Tongue (tissue), 2 donors: Measurements from ENCODE around the gene GREB1L. TPM values are rescaled to one million over a fixed set of nuclear protein-coding genes. Genes with fewer than 3 reads are reported as not detected.
"Not testable (repeated sequence)": the region's sequence is repeated elsewhere in the genome, so short reads cannot be mapped to it uniquely, and the experiment has no call there.

ENCODE experiments used
- DNase-seq: peaks from one replicate; pipeline ENCODE4 v3.0.0-alpha.2; 2015
- total RNA-seq: library from RNA; depleted of rRNA; stranded (reverse); fragments of >200 nt; gene quantifications from one replicate; pipeline ENCODE4 v1.2.3, GENCODE V29; 2014

The GREB1L gene
- total RNA-seq, 1 donor from 2014 or later, result 6.8 TPM

DNA sequence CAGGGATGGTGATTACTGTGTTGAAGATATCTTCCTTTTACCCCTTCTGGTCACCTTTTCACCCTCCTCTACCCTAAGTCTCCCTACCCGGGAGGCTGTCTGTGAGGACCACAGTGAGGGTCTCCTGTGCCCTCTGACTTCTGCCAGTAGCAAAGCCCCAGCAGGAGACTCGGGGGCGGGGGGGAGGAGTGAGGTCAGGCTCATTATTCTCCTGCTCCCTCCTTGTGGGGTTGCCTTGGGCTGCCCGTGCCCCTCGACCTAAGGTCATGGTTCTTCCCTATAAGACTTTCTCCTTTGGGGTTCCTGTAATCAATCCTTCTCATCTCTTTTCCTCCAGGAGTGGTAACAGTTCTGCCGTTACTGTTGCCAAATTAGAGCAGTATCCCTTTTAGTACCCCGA lies 65.5 kb downstream of the GREB1L start:
- DNase-seq, result no peak

DNA sequence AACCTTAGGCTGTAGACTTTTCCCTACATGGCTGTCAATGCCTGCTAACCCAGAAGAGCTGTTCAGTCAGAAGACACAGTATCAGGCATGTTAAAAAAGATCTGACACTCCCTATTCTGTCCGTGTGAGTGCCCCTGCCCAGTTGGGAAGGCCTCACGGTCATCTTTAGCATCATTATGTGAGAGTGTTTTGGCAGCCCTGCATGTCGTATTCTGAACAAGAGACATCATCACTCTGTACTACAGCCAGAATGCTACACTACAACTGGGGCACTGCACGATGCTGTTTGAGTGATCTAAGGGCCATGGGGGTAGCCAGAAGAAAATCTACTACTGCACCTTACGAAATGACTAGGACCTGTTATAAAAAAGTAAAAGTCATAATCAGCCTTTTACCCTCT lies 67.2 kb downstream of the GREB1L start:
- no peak for DNase-seq

DNA sequence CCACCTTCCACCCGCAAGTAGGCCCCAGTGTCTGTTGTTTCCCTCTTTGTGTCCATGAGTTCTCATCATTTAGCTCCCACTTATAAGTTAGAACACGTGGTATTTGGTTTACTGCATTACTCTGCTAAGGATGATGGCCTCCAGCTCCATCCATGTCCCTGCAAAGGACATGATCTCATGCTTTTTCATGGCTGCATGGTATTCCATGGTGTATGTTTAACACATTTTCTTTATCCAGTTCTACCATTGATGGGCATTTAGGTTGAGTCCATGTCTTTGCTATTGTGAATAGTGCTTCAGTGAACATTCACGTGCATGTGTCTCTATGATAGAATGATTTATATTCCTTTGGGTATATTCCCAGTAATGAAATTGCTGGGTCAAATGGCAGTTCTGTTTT lies 69.9 kb downstream of the GREB1L start:
- not testable (repeated sequence) for DNase-seq

DNA sequence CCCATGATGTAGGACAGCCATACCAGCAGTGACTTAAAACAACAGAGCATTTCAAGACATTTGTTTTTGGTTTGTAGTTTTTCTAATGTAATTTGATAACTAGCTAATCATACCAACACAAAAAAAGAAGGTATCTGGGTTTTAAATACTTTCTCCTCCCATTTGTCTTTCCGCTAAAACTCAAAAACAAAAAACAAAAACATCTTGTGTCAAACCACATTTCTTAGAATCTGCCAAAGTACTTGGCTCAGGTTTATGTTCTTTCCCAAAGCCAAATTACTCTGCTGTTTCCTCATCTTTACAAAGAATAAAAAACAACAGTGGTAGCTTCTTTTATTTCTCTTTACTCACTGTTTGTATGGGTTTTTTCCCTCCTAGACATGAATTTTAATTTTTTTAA lies 71.5 kb downstream of the GREB1L start:
- no peak for DNase-seq

DNA sequence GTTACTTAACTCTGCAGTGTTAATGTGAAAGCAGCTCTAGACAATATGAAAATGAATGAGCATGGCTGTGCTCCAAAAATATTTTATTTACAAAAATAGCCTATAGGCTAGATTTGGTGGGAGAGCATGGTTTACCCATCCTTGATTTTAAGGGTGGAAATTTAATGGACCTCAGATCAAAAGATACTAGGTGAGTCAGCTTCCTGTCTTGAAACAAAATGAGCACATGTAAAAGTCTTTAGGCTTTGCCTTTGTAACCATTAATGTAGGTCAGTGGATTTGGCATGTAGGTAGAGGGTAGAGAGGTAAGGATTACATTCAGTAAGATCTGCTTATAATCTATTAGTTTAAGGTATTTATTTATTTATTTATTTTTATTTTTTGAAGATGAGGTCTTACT lies 72.7 kb downstream of the GREB1L start:
- DNase-seq, result no peak

DNA sequence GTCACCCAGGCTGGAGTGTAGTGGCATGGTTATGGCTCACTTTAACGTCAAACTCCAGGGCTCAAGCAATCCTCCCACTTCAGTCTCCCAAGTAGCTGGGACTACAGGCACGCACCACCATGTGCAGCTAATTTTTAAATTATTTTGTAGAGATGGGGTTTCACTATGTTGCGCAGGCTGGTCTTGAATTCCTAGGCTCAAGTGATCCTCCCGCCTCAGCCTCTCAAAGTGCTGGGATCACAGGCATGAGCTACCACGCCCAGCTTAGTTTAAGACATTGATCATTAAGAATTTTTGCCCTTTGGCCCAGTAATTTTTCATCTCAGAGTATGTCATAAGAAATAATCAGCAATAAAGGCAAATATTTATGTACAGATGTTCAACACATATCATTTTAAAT lies 73.1 kb downstream of the GREB1L start:
- DNase-seq, result not testable (repeated sequence)

DNA sequence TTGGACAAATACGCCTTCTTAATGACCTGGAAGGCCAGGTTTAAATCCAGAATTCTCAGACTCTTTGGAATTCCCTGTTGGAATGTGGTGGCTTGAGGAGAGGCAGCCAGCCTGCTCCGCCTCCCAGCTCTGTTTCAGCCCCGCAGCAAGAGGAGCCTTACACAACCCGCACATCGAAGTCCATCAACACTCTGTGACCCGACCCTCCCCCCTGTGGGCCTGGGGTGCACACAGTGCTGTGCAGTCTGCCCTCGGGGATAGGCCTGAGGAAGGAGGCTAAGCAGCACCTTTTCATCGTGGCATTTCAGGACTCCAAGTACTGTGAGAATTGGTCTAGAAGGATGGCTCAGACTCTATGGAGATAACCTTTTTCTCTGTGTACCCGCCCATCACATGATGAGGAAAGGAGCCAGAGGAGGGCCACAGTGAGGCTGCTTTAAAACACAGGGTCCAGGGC lies 73.7 kb downstream of the GREB1L start:
- no peak for DNase-seq

DNA sequence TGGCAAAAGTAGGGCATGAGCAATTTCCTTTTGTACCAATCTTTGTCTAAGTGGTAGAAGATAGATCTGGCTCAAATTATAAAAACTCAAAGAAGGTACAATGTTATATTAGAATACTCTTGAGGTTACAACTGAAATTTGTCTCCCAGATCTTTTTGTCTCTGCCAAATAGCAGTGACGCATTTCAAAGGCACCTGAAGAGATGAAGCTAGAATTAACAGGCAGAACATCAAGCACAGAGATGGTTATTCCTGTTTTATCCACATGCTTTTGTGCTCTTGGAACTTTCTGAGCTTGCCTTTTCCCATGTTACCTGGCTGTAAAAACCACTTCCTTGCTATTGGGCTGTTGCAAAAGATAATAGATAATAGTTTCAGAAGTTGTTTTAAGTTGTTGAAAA lies 74.3 kb downstream of the GREB1L start:
- DNase-seq, result no peak

DNA sequence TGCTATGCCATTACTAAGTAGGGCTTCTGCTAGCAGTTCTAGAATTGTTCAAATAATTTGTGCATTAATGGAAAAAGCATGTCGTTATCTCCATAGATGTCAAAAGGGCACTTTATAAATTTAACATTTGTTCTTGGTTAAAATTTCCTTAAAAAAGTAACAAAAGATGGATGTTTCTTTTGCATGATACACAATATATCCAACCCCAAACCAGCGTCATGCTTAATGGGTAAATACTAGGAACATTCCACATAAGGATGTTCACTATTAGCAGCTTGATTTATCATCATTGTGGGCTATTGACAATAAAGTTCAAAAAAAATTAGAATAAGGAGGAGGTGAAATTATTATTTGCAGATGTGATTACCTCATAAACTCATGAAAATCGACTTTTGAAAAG lies 79.7 kb downstream of the GREB1L start:
- DNase-seq, result no peak

DNA sequence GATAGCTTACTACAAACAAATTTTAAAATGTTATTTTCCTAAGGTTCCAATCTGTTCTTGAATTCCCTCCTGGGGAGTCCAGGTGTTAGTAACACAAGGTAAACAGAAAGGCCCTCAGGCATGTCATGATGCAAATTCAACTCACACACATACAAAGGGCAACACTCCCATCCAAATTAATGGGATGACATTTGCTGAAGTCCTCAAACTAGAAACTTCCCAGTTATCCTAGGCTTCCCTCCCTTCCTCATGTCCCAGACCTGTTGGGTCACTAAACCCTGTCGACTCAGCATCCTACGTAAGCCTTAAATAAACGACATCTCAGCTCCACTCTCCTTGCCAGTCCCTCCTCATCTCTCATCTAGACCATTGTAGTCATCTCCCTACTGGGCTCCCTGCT lies 85.1 kb downstream of the GREB1L start:
- DNase-seq, result no peak

DNA sequence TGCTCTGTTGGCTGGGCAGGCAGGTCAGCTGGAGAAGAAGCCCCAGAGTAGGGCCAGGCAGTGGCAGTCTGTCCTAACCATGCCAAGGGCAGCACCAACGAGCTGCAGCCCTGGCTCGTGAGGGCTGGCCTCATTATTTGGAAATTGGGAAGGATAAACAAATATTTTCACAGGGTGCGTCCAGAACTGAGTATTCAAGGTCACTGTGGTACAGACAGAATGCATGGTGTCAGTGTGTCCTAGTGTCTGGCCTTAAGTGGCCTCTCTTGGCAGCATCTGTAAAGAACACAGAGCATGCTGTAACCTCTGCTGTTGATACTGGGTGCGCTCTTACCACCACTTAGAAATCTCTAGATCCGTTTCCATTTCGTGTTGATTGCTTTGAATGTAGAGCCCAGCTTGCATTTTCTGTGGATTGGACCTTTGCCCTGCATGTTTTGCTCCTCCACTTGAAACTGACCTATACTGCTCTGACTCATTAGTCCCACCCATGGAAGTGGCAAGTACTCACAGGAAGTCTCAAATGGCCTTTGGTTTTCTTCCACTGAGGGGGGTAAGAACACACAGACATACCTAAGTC lies 88.2 kb downstream of the GREB1L start:
- DNase-seq, result no peak

DNA sequence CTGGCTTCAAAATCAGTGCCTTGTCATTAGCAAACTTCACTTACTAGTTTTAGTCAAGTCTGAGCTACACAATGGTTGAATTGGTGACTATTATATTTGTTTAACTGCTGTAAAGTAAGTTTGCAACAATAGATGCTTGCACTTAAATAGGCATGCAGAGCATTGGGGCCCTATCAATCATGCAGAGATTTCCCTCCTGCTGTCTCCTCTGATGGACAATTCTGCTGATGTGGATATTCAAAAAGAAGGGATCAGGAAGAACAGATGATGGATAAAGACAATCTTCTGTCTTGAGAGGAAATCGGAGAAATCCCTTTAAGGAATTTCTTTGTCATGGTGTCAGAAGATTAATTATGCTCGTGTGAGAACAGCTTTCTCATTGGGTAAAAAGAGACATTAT lies 89.0 kb downstream of the GREB1L start:
- DNase-seq, result no peak

DNA sequence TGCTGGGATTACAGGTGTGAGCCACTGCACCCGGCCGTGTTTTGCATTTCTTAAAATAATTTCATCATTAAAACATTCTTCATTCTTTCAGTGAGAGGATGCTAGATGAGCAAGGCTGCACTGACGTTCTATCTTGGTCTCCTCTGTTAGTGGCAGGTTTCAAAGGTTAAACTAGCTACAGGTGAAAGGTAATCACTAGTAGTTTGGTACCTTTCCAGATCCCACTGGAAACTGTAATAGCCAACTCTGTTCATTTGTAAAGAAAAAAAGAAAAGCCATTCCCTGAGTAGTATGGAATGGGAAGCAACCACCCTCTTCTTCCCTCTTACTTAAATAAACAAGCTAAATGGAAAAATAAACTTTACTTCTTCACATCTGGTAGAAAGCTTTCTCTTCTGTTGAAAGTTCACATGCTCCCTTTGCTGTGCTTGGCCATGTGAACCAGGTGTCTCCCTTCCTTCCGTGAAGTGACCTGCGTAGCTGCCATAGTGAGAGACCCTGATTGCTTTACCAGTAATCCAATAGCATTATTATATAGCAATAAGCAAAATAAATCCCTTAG lies 94.0 kb downstream of the GREB1L start:
- DNase-seq, result no peak

DNA sequence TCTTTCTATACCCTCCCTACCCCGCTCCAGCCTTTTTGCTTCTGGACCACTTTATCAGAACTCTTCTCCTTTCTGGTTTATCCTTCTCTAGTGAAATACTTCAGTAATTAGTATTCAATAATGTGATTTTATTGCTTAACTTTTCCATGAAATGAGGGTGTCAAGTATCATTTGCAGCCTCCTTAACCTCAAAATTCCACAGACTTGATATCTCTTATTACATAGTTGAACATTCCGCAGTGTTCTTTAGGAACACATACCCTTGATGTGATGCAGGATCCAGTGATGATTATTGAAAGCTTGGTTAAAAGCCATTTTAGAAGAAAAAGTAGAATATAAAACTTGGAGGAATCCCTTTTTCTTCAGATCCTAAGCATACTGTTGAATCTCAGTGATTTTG lies 94.8 kb downstream of the GREB1L start:
- DNase-seq, result no peak

DNA sequence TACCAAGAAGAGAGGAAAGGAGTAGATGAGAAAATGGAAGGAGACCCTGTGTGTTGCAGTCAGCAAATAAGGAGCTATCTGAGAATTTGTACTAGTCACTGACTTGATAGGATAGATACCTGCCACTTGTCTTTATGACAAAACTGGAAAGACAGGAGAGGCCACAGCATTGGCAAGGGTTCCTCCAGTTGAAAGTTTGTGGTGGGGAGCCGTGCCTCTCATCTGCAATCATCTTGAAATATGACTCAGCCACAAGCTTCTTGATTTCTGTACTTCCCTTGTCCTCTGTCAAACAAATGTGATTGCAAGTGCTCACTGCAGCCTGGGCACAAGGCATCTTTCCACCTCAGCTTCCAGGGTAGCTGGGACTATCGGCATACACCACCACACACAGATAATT lies 99.1 kb downstream of the GREB1L start:
- no peak for DNase-seq

DNA sequence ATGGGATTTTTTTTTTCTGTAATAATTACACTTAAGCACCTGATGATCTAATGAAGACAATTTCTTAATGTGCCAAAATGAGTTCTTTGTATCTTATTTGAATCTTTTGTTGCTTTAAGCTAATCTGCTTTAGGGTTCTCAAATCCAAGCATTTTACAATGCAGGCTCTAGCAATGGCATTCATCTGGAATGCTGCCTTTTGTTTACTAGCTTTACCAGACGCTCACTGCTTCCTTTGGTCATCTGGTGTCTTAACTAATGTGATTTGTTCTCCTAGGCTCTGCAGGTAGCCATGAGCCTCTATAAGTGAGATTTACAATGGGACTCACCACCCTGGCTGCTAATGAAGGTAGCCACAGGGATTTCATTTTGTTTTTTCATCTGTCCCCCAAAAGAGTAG lies 100.3 kb downstream of the GREB1L start:
- DNase-seq, result no peak

DNA sequence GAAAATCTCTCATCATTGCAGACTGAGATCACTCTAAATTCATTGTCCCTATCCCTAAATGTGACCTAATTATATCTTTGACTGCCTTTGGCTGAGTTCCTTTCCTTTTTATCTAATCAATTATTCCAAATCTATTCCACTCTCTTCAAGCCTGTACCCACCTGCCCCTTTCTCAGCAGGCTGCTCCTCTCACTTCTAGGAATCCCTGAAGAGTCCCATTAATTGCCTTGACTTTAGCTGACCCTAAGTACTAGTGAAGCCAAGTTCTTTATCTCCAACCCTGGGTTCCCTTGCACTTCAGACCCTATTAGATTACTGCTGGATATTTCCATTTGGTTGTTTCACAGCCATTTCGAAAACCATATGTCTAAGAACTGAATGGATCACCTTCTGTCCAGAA lies 102.8 kb downstream of the GREB1L start:
- no peak for DNase-seq

DNA sequence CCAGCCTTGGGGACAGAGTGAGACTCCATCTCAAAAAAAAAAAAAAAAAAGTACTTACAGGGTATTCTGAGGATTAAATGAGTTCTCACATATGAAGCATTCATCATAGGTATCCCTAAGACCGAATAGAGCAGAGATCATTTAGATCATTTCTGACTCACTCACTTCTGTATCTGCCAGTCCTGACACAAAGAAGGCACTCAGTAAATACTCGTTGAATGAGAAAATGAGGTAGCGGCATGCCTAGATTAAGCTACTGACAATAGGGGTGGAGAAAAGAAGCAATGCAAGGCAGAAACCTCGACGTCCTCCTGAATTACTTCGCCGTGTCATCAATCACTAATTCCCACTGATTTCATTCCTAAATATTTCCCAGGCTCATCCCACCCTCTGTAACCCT lies 103.8 kb downstream of the GREB1L start:
- no peak for DNase-seq

DNA sequence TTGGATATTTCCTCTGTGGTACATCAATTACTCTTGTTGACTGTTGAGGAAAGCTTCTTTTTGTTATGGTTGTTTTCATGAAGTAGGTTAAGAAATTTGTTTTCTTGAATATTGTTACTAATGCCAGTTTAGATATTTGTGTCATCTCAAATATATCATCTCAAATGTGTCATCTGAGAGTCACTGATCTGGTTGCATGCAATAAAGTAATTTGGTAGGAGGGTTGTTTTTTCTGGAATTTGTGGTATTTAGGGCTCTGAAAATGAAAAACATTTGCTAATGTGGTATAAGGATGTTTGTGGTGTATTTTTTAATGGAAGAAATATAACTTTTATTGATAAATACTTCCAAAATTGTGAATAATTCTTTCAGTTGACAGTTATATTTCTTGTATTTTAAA lies 117.7 kb downstream of the GREB1L start:
- DNase-seq, result no peak

DNA sequence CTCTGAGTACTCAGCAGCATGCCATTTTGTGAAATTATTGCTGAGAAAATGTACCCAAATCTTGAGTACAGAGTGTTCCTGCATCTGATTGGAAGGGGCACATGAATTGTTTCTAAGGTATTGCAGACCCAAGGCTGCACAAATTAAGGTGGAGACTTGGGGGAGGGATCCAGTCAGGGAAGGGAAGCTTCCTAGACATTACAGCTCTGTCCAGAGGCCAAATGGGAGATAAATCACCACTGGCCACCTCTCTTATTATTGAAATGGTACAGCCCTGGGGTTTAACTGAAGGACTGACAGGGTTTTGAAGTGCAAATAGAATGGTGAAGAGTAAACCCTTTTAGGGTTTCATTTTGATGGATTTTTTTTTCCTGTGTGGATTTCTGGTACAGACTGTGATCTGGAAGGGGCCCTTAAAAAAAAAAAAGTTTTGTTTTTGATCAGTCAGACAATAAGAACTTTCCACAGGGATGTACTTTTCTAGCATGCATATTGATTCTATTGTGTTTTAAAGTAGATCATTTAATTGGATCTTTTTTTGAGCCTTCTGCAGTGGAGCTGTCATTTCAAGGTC lies 119.4 kb downstream of the GREB1L start:
- no peak for DNase-seq

DNA sequence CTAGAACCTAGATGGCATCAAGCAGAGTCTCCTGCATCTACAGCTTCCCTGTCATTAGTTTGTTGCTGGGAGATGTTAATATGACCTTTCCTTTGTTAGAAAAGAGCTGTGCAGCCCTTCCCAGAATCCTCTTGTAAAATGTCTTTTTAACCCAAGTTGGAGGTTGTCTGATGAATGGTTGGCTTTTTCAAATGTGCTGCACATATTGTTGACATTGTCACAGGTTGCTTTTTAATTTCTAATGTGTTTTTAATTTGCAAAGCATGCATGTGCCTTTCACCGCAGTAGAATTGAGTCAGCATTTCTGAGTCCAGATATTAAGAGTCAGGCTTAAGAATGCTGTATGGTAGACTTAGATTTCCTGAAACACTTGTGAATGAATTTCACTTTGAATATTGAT lies 120.8 kb downstream of the GREB1L start:
- DNase-seq, result no peak

DNA sequence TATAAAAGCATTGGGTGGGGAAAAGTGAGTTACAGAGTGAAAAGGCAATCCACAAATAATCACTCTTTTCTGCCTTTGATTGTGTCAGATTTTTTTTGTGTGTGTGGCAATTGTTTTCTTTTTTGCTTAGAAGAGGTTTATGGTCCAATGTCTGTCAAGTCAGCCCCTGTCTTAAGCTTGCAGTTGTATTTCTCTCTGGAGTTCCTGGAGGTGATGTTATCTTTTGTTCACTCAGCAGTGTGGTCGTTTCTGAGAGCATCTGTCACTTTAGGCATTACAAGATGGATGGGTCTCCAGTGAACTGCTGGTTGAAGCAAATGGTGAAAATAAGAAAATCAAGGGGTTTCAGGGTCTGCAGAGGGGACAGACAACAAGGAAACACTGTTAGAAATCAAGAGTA lies 121.3 kb downstream of the GREB1L start:
- no peak for DNase-seq

DNA sequence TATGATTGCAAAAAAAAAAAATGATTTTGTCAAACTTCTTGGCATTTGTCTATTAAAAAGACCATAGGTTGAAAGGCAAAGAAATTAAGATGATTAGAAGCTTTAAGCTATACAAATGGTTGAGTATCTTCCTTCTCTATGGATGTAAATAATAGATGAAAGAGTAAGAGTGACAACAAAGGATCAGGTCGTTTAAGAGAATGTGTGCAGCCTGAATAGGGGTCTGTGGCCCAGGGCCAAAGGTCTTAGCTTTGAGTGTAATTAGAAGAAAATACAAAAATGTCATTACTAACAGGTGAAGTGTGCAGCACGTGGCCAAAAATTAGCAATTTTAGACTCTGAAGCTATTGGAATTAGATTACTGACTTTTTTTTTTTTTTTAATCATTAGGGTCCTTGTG lies 122.4 kb downstream of the GREB1L start:
- no peak for DNase-seq

DNA sequence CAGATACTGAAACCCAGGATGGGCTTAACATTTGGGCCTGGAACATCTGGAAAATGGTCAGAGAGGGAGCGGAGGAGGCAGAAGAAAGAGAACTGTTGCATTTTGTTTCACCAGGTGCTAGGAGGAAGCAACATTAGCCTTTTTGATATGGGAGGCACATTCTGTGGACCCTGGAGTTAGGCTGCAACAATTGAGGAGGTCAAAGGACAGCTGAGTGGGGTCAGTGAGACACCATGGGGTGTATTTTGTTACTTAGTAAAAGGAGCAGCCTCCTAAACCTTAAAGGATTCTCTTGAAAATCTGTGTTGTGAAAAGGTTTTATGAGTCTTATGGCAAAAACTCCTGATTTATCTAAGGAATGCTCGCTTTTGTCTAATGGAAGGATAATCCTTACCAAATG lies 124.9 kb downstream of the GREB1L start:
- no peak for DNase-seq

DNA sequence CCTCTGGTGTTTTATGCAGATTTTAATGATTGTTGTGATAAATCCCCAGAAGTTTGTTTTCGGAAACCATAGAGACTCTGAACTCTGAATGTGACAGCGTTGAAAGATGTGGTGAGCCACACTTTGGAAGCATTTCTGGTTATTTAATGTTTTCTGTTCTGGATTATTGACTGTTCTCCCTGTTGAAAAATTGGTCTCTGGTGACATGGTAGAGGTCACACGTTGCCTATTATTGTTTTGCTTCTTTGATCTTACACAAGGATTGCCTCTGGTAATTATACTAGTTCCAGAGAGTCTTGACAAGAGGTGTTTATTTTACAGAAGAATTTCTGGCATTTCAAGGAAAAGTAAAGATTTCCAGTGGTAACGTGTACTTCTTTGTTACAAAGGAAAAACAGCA lies 127.1 kb downstream of the GREB1L start:
- DNase-seq, result peak; percentile 18
